ENCODE results near the gene ITGB1. TPM values are rescaled to one million over a fixed set of nuclear protein-coding genes. Genes with fewer than 3 reads are reported as not detected.
A peak's percentile ranks its signal among the peaks of the same experiment; 100 is the strongest.

The ITGB1 gene
- total and polyA plus RNA-seq, 9 of the 15 experiments (the other 6 are each of a cell fraction or from before 2014, with no cell fraction given), result 40.2 to 194 (median 155) TPM

- TF ChIP-seq YY1 (IDR thresholded peaks at IDR 0.05; ENCODE audit: borderline replicate concordance in 1 of 3, control insufficient read depth in 1 of 3, extremely low read depth in 1 of 3, insufficient read depth in 3 of 3, insufficient read length in 1 of 3, insufficient replicate concordance in 2 of 3, low read depth in 1 of 3, low read length in 2 of 3), result peak in 1 of 3 experiments; percentile 55
- TF ChIP-seq RBM25 (IDR thresholded peaks at IDR 0.05; ENCODE audit: low read depth, low read length, severe bottlenecking), result no peak
- TF ChIP-seq RBM15 (IDR thresholded peaks at IDR 0.05; ENCODE audit: insufficient read depth, low read length), result no peak
- TF ChIP-seq ZNF124 (CRISPR knock-in tag; IDR thresholded peaks at IDR 0.05), result no peak
- TF ChIP-seq ZNF696 (CRISPR knock-in tag; conservative IDR thresholded peaks at IDR 0.05), result no peak
- TF ChIP-seq ZNF584 (CRISPR knock-in tag; IDR thresholded peaks at IDR 0.05; ENCODE audit: low read depth), result no peak
- no peak for TF ChIP-seq MAFK (IDR thresholded peaks at IDR 0.05; ENCODE audit: low read length)
- TF ChIP-seq ZNF431 (CRISPR knock-in tag; IDR thresholded peaks at IDR 0.05), result no peak
- TF ChIP-seq MCM3 (IDR thresholded peaks at IDR 0.05), result no peak
- TF ChIP-seq GABPA (tag; conservative IDR thresholded peaks at IDR 0.05; ENCODE audit: low read depth), result no peak
- peak; percentile 59; the same call in 1 of the 2 replicates for TF ChIP-seq ETS1 (conservative IDR thresholded peaks at IDR 0.05; ENCODE audit: control insufficient read depth, low read depth, low read length)
- no peak for TF ChIP-seq ZNF174 (CRISPR knock-in tag; IDR thresholded peaks at IDR 0.05)
- TF ChIP-seq PHB (CRISPR knock-in tag; IDR thresholded peaks at IDR 0.05), result no peak
- TF ChIP-seq ZNF354B (CRISPR knock-in tag; IDR thresholded peaks at IDR 0.05), result no peak
- TF ChIP-seq THRAP3 (IDR thresholded peaks at IDR 0.05; ENCODE audit: borderline replicate concordance), result no peak
- no peak for TF ChIP-seq NR2C2 (CRISPR knock-in tag; IDR thresholded peaks at IDR 0.05)
- TF ChIP-seq NR2C2 (tag; IDR thresholded peaks at IDR 0.05), result no peak
- peak; percentile 37 to 55; a peak in 2 of 4 replicates for TF ChIP-seq MAZ (CRISPR knock-in tag; conservative IDR thresholded peaks at IDR 0.05 in 1 of 2, IDR thresholded peaks at IDR 0.05 in 1 of 2)
- TF ChIP-seq ZBTB1 (CRISPR knock-in tag; IDR thresholded peaks at IDR 0.05; ENCODE audit: borderline replicate concordance, low read depth), result no peak
- TF ChIP-seq ELF2 (CRISPR knock-in tag; IDR thresholded peaks at IDR 0.05), result no peak
- no peak for TF ChIP-seq SP1 (CRISPR knock-in tag; IDR thresholded peaks at IDR 0.05)
- no peak for TF ChIP-seq RAD51 (IDR thresholded peaks at IDR 0.05; ENCODE audit: borderline replicate concordance, low read depth)
- TF ChIP-seq NFE2 (IDR thresholded peaks at IDR 0.05; ENCODE audit: low read depth), result no peak
- TF ChIP-seq SIN3A (IDR thresholded peaks at IDR 0.05; ENCODE audit: borderline replicate concordance in 2 of 2, control insufficient read depth in 1 of 2, low read depth in 2 of 2, low read length in 2 of 2), result peak in 1 of 2 experiments; percentile 20; a peak in 1 of 4 replicates
- TF ChIP-seq MEF2A (IDR thresholded peaks at IDR 0.05; ENCODE audit: control insufficient read depth, low read depth, low read length), result no peak
- no peak for TF ChIP-seq TOE1 (IDR thresholded peaks at IDR 0.05; ENCODE audit: borderline replicate concordance)
- no peak for TF ChIP-seq TOE1 (CRISPR knock-in tag; IDR thresholded peaks at IDR 0.05; ENCODE audit: borderline replicate concordance, low read depth)
- no peak for TF ChIP-seq SPI1 (IDR thresholded peaks at IDR 0.05; ENCODE audit: borderline replicate concordance, low read depth, low read length)
- TF ChIP-seq ZEB2 (IDR thresholded peaks at IDR 0.05), result no peak
- no peak for TF ChIP-seq MTF1 (CRISPR knock-in tag; IDR thresholded peaks at IDR 0.05; ENCODE audit: borderline replicate concordance)
Measured at GRCh38 chr10:32957341-32958084, 517 bp downstream of the ITGB1 start (continued).
